Tibial nerve (tissue), 4 donors: ENCODE results near the gene TMX2. TPM values are rescaled to one million over a fixed set of nuclear protein-coding genes. Genes with fewer than 3 reads are reported as not detected.
A peak's percentile ranks its signal among the peaks of the same experiment; 100 is the strongest.

Experiments
- DNase-seq, 2 donors: peaks; one replicate each; pipeline ENCODE4 v3.0.0-alpha.2; 2019; ENCODE audit warnings: low spot score in 2 of 2
- H3K27ac ChIP-seq, 4 donors: fragments of 200-600 bp; sonication (generic) in 3 of 4; one replicate each; pipeline ENCODE4 v1.5.1; 2017 to 2019; ENCODE audit warnings: mild to moderate bottlenecking in 1 of 4
- H3K27me3 ChIP-seq, 2 donors: fragments of 200-600 bp; sonication (generic) in 1 of 2; one replicate each; pipeline versions ENCODE4 v1.5.1 to v1.6.0; 2017 to 2019
- H3K36me3 ChIP-seq, 3 donors: fragments of 200-600 bp; sonication (generic); one replicate each; pipeline ENCODE4 v1.5.1; 2018 to 2019
- H3K4me1 ChIP-seq, 4 donors: fragments of 200-600 bp; sonication (generic) in 3 of 4; one replicate each; pipeline ENCODE4 v1.5.1; 2017 to 2019
- H3K4me3 ChIP-seq, 4 donors: fragments of 200-600 bp; sonication (generic) in 3 of 4; one replicate each; pipeline ENCODE4 v1.5.1; 2017 to 2019; ENCODE audit warnings: mild to moderate bottlenecking in 1 of 4, moderate library complexity in 1 of 4
- H3K9me3 ChIP-seq, 4 donors: fragments of 200-600 bp; sonication (generic) in 3 of 4; one replicate each; pipeline ENCODE4 v1.5.1; 2017 to 2019
- EP300 ChIP-seq, 2 donors: sonication (generic); formaldehyde crosslinking; IDR thresholded peaks; one replicate each; pipeline ENCODE4 v1.6.1; 2017; ENCODE audit warnings: antibody characterized with exemption in 2 of 2, mild to moderate bottlenecking in 1 of 2
- POLR2A ChIP-seq, 2 donors: fragments of 450-650 bp; IDR thresholded peaks; one replicate each; pipeline ENCODE4 v1.6.1; 2017; ENCODE audit warnings: antibody characterized with exemption in 2 of 2, mild to moderate bottlenecking in 2 of 2, moderate library complexity in 2 of 2
- WGBS, 2 donors: methylation state at CpG; one replicate each; pipeline ENCODE4 v1.1.5; 2018; 5-methylcytosine and 5-hydroxymethylcytosine counted together
- total RNA-seq, 4 donors: library from RNA; depleted of rRNA; stranded (reverse); fragments of >200 nt; gene quantifications; one replicate each; pipeline ENCODE4 v1.1.0, GENCODE V29; 2016
- TF ChIP-seq, protein P1 (sequence below), 5 experiments: fragments of 200-600 bp in 3 of 5; fragments of 450-650 bp in 2 of 5; sonication (generic) in 3 of 5; IDR thresholded peaks; one replicate each; pipeline ENCODE4 v1.5.1; 2016 to 2019; ENCODE audit warnings: antibody characterized with exemption in 5 of 5, mild to moderate bottlenecking in 3 of 5, moderate library complexity in 2 of 5

The TMX2 gene
- total RNA-seq, 4 donors from 2014 or later, result 54.3 to 89.4 (median 71.7) TPM

DNA sequence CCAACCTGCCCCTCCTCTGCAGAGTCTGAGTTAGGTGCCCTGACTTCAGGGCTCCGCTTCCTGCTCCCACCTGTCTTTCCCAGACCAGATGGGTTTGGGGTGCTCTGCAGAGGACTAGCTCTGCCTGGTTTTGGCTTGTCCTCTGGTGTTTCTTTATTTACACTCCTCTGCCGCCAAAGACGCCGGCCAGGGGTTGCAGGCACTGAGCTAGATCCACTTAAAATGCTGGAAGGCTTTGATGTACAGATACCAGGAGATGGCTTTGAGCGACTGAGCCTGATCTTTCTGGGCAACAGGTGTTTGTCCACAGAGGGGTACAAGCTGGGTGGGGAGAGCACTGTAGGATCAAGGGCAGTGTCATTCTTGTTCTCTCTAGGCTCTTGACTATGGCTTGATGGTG lies 32.8 kb downstream of the TMX2 start:
- no peak for DNase-seq
- TF ChIP-seq POLR2A (IDR thresholded peaks at IDR 0.05) (no peak), EP300 (IDR thresholded peaks at IDR 0.05) (no peak)
- TF ChIP-seq, protein P1, sequence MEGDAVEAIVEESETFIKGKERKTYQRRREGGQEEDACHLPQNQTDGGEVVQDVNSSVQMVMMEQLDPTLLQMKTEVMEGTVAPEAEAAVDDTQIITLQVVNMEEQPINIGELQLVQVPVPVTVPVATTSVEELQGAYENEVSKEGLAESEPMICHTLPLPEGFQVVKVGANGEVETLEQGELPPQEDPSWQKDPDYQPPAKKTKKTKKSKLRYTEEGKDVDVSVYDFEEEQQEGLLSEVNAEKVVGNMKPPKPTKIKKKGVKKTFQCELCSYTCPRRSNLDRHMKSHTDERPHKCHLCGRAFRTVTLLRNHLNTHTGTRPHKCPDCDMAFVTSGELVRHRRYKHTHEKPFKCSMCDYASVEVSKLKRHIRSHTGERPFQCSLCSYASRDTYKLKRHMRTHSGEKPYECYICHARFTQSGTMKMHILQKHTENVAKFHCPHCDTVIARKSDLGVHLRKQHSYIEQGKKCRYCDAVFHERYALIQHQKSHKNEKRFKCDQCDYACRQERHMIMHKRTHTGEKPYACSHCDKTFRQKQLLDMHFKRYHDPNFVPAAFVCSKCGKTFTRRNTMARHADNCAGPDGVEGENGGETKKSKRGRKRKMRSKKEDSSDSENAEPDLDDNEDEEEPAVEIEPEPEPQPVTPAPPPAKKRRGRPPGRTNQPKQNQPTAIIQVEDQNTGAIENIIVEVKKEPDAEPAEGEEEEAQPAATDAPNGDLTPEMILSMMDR (IDR thresholded peaks at IDR 0.05), result no peak
- Histone ChIP-seq H3K4me1 (peaks cover 0 to 28% (median 9%) of the 10 kb centered on the region in 4 donors), H3K36me3 (peaks cover 0 to 67% (median 7%) of the 10 kb centered on the region in 3 donors), H3K27ac (no peak overlapping the region), H3K9me3 (no peaks in the 10 kb centered on the region), H3K4me3 (no peak overlapping the region), H3K27me3 (no peaks in the 10 kb centered on the region)
- WGBS, 2 donors, result 86 to 89% methylated on average over 5 of the region's 5 CpGs

DNA sequence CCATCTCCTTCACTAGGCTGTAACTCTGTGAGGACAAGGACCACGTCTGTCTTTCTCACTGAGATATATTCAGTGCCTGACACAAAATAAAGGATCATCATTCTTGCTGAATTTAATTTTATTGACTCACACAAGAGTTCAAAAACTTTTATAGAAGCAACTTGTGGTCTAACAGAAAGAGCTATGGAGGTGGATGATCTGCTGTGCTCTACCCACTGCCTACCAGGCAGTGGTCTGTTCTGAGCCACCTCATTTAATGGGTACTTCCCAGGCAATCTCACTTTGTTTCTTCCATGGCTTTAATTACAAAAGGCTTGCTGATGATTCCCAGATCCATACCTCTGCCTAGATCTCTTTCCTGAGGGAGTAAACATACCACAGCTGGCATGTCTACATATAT lies 34.5 kb downstream of the TMX2 start:
- 85 to 100% methylated on average over 1 of the region's 1 CpG for WGBS, 2 donors
- Histone ChIP-seq H3K4me3 (no peak overlapping the region), H3K4me1 (peaks cover 0 to 25% (median 8%) of the 10 kb centered on the region in 4 donors), H3K27me3 (no peaks in the 10 kb centered on the region), H3K27ac (peak overlapping the region in 1 of 4 donors; percentile 11), H3K9me3 (no peaks in the 10 kb centered on the region), H3K36me3 (peaks cover 0 to 73% (median 7%) of the 10 kb centered on the region in 3 donors)
- DNase-seq, result no peak
- TF ChIP-seq, protein P1 (IDR thresholded peaks at IDR 0.05), result no peak
- TF ChIP-seq EP300 (IDR thresholded peaks at IDR 0.05), result no peak
- no peak for TF ChIP-seq POLR2A (IDR thresholded peaks at IDR 0.05)

DNA sequence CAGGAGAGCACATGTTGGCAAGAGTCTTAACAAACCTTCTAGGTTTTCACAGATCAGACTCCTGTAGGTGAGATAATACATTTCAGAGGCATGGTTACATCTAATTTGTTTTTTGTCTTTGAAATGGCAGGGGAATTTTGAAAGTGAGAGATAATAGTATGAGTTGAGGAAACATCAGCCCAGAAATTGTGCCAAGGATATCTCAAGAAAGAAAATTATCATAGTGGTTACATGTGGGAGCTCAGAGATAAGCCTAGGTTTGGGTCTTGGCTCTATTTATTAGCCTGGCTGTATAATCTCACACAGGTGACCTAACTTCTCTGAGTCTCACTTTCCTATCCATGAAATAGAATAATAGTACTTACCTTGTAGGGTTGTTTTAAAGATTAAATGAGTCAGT lies 38.8 kb downstream of the TMX2 start:
- H3K27me3 ChIP-seq, result no peaks in the 10 kb centered on the region
- no peak overlapping the region for H3K27ac ChIP-seq
- H3K4me3 ChIP-seq, result no peak overlapping the region
- peaks cover 0 to 8% (median 0%) of the 10 kb centered on the region in 4 donors for H3K4me1 ChIP-seq
- DNase-seq, result no peak
- peaks cover 0 to 43% (median 0%) of the 10 kb centered on the region in 3 donors for H3K36me3 ChIP-seq
- no peaks in the 10 kb centered on the region for H3K9me3 ChIP-seq
- TF ChIP-seq, protein P1 (IDR thresholded peaks at IDR 0.05), result no peak
- TF ChIP-seq POLR2A (IDR thresholded peaks at IDR 0.05), result no peak
- no peak for TF ChIP-seq EP300 (IDR thresholded peaks at IDR 0.05)

DNA sequence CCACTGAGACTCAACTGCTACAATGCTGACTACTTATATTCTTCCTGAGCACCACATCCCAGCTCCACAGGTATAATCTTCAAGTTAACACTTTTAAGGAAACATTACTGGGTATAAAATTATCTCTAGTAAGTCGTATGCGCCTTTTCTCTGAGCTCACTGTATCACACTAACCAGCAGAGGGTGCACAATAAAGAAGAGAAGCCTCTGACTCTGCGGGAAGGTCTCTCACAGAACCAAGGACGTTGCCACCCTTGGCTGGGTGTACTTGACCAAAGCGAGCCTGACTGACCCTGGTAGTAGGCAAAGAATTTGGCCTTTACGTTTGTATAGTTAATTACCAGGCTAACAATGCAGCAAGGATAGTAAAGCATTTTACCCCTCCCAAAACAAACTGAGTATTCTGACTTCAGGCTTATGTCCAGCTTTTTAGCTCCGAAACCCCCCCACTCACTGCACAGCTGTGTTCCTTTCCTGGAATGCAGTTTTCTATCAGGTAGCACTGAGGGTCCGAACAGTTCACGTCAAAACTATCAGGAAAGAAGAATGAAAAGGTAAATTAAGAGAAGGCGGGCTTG lies 39.4 kb downstream of the TMX2 start, which contains the start of gene BTBD18:
BTBD18 (minus strand) TSS at position 144 of the 578 bp plus-strand sequence. CDS start 631 bp downstream, outside the sequence.
- TF ChIP-seq EP300 (IDR thresholded peaks at IDR 0.05), result no peak
- TF ChIP-seq, protein P1 (IDR thresholded peaks at IDR 0.05), result peak; percentile 18 to 52 (median 27)
- H3K27ac ChIP-seq, result peak within 1 kb of the TSS in 1 of 4 donors; percentile 20
- H3K4me1 ChIP-seq, result peaks cover 0 to 9% (median 0%) of the 10 kb centered on the region in 4 donors
- H3K9me3 ChIP-seq, result no peaks in the 10 kb centered on the region
- no peak for DNase-seq
- H3K27me3 ChIP-seq, result no peaks in the 10 kb centered on the region
- peaks cover 0 to 37% (median 0%) of the 10 kb centered on the region in 3 donors for H3K36me3 ChIP-seq
- 46 to 50% methylated on average over 10 of the region's 10 CpGs for WGBS, 2 donors
- H3K4me3 ChIP-seq, result no peak within 1 kb of the TSS

DNA sequence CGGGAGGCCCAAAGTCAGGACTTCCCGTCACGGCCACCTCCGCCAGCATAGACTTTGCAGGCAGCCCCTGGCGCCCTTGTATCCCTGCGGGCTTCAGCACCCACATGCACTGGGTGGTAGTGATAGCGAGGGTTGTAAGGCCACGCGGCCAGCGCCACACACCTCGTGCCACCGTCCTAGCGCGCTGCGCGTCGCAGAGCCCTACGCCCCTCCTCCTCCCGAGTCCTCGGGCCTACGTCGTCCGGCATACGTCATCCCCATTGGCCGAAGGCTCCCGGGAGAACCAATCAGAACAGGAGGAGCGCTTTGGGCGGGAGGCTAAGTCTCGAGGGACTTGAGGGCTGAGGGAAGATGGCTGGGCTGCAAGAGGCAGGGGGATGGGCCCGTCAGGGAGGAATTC lies 40.6 kb downstream of the TMX2 start:
- H3K4me1 ChIP-seq, result peaks cover 0 to 16% (median 0%) of the 10 kb centered on the region in 4 donors
- TF ChIP-seq POLR2A (IDR thresholded peaks at IDR 0.05), result no peak
- TF ChIP-seq EP300 (IDR thresholded peaks at IDR 0.05), result no peak
- TF ChIP-seq, protein P1 (IDR thresholded peaks at IDR 0.05), result no peak
- peaks cover 0 to 26% (median 0%) of the 10 kb centered on the region in 3 donors for H3K36me3 ChIP-seq
- WGBS, 2 donors, result 96 to 98% methylated on average over 30 of the region's 30 CpGs
- H3K27ac ChIP-seq, result no peak overlapping the region
- no peak overlapping the region for H3K4me3 ChIP-seq
- no peaks in the 10 kb centered on the region for H3K9me3 ChIP-seq
- DNase-seq, result no peak
- H3K27me3 ChIP-seq, result no peaks in the 10 kb centered on the region
